Right ventricle myocardium inferior (tissue), 1 donor: ENCODE measurements around the gene NUP43. TPM values are rescaled to one million over a fixed set of nuclear protein-coding genes. Genes with fewer than 3 reads are reported as not detected.
"Not testable (repeated sequence)": the region's sequence is repeated elsewhere in the genome, so short reads cannot be mapped to it uniquely, and the experiment has no call there.

Source experiments
- ATAC-seq: fragments of 200-7000 bp; cut with Tn5 transposase; one replicate; pipeline ENCODE4 v1.9.1; 2020; ENCODE audit warnings: mild to moderate bottlenecking, moderate library complexity
- DNase-seq: peaks from one replicate; pipeline ENCODE4 v3.0.0; 2021; ENCODE audit errors: missing footprints
- intact Hi-C: fragments of 100-400 bp; cut with DNase I; formaldehyde crosslinking; loops from one replicate; pipeline ENCODE4 v1.11.0; 2022
- long read RNA-seq: library from polyadenylated mRNA; unstranded; transcript quantifications from one replicate; pipeline ENCODE4 v2.0.0, GENCODE V29; 2021
- total RNA-seq: library from RNA; stranded (reverse); fragmentation: NEBNext Ultra II Directional; extraction: Animal tissue kit (Norgen Biotek cat#: 25700); gene quantifications from one replicate; pipeline ENCODE4 v1.2.1, GENCODE V29; 2021
- donor health status: DM: no; HTN: yes; CAD: no; lungs with severe emphysema.

The NUP43 gene
- 28.1 TPM for total RNA-seq
- long read RNA-seq, partial matches to known transcripts, result 0 of 1 reads
- long read RNA-seq, other reads (novel, unspliced or antisense), result 0 of 1 reads

- intact Hi-C loops, result no loop called here
- DNase-seq, result peak; percentile 95
- peak; percentile 82 for ATAC-seq
These were observed at the start of gene NUP43 for GRCh38 chr6:149746147-149746946. Gene NUP43 (minus strand): TSS chr6:149746529. CDS start chr6:149746495, 34 bp downstream.

GRCh38 chr6:149783551-149783950, 37.2 kb upstream of the NUP43 start:
- intact Hi-C loops, result no loop called here
- no peak for ATAC-seq
- DNase-seq, result no peak

GRCh38 chr6:149782337-149782736, 36.0 kb upstream of the NUP43 start:
- ATAC-seq (no peak), DNase-seq (no peak)
- intact Hi-C loops, result no loop called here

- no peak for ATAC-seq
- DNase-seq, result no peak
- intact Hi-C loops, result no loop called here
These were observed 35.4 kb upstream of the NUP43 start for GRCh38 chr6:149781715-149782114.

GRCh38 chr6:149779644-149779963, 33.3 kb upstream of the NUP43 start:
- ATAC-seq (peak; percentile 84), DNase-seq (no peak)
- intact Hi-C loops, result no loop called here

- intact Hi-C loops, result no loop called here
- ATAC-seq (no peak), DNase-seq (no peak)
These were observed 31.3 kb upstream of the NUP43 start for GRCh38 chr6:149777624-149778023.

GRCh38 chr6:149771925-149772324, 25.6 kb upstream of the NUP43 start:
- intact Hi-C loops, result no loop called here
- no peak for ATAC-seq
- DNase-seq, result no peak

- ATAC-seq (no peak), DNase-seq (no peak)
- intact Hi-C loops, result no loop called here
These were observed 24.9 kb upstream of the NUP43 start for GRCh38 chr6:149771185-149771584.

- peak; percentile 53 for DNase-seq
- no peak for ATAC-seq
- intact Hi-C loops, result no loop called here
These were observed 23.3 kb upstream of the NUP43 start for GRCh38 chr6:149769676-149770075.

GRCh38 chr6:149766156-149766769, 19.9 kb upstream of the NUP43 start:
- ATAC-seq, result no peak
- intact Hi-C loops, result no loop called here
- no peak for DNase-seq

GRCh38 chr6:149763866-149764265, 17.5 kb upstream of the NUP43 start:
- DNase-seq (no peak), ATAC-seq (no peak)
- intact Hi-C loops, result no loop called here

- ATAC-seq, result no peak
- no peak for DNase-seq
- intact Hi-C loops, result no loop called here
These were observed 15.1 kb upstream of the NUP43 start for GRCh38 chr6:149761438-149761837.

- DNase-seq (no peak), ATAC-seq (no peak)
- intact Hi-C loops, result no loop called here
These were observed 9.9 kb upstream of the NUP43 start for GRCh38 chr6:149756261-149756636.

GRCh38 chr6:149755300-149756260, 9.3 kb upstream of the NUP43 start:
- intact Hi-C loops, result no loop called here
- ATAC-seq, result peak; percentile 70
- no peak for DNase-seq

GRCh38 chr6:149754548-149754947, 8.2 kb upstream of the NUP43 start:
- DNase-seq (no peak), ATAC-seq (no peak)
- intact Hi-C loops, result no loop called here

GRCh38 chr6:149753374-149753637, 7.0 kb upstream of the NUP43 start:
- ATAC-seq, intact Hi-C loops, DNase-seq: not testable (repeated sequence)

GRCh38 chr6:149752600-149753373, 6.5 kb upstream of the NUP43 start:
- intact Hi-C loops, result no loop called here
- DNase-seq, result no peak
- ATAC-seq, result no peak

- DNase-seq, intact Hi-C loops, ATAC-seq: not testable (repeated sequence)
These were observed 5.6 kb upstream of the NUP43 start for GRCh38 chr6:149751920-149752319.

GRCh38 chr6:149751239-149751638, 4.9 kb upstream of the NUP43 start:
- DNase-seq, result no peak
- no peak for ATAC-seq
- intact Hi-C loops, result no loop called here
